K562 treated with DMSO at 1 percent for 4 hours (cell line): Measurements from ENCODE around the gene ZNF664. TPM values are rescaled to one million over a fixed set of nuclear protein-coding genes. Genes with fewer than 3 reads are reported as not detected.

Source experiments
- total RNA-seq: library from RNA; unstranded; fragments of 300-600 nt; gene quantifications from 2 replicates; pipeline ENCODE4 v1.2.3, GENCODE V29; 2022; ENCODE audit not compliant: insufficient read depth

The ZNF664 gene
- total RNA-seq, result 39.9 and 49.9 TPM in 2 replicates

GRCh38 chr12:123972457-123973401 lies at the start of gene ZNF664, which contains the start of gene CCDC92:
TSS of gene ZNF664 (plus strand) at chr12:123973215. CDS start at chr12:124012145, 38,930 bp downstream.
TSS of gene CCDC92 (minus strand) at chr12:123972831. CDS start at chr12:123944305, 28,526 bp downstream.

Other genes with a start within 250 kb of the ZNF664 start
- 0.32 and 0.42 TPM in 2 replicates for gene DNAH10, start 210.9 kb upstream of the ZNF664 start, total RNA-seq
- 30.9 and 36.1 TPM in 2 replicates for gene CCDC92, start 384 bp upstream of the ZNF664 start, total RNA-seq